ENCODE measurements around the gene LUZP2.

GRCh38 chr11:24457985-24458384 lies 38.9 kb upstream of the LUZP2 start:
- TF ChIP-seq CTCF (IDR thresholded peaks at IDR 0.05) (no peak), POLR2A (IDR thresholded peaks at IDR 0.05) (no peak)
